ENCODE measurements around the gene MTHFSD.
A peak's percentile ranks its signal among the peaks of the same experiment; 100 is the strongest.

Gene MTHFSD

GRCh38 chr16:86524029-86524428 is 31.0 kb downstream of the MTHFSD start:
- DNase-seq: no peak

GRCh38 chr16:86523166-86523740 is 31.8 kb downstream of the MTHFSD start:
- DNase-seq: no peak

DNA sequence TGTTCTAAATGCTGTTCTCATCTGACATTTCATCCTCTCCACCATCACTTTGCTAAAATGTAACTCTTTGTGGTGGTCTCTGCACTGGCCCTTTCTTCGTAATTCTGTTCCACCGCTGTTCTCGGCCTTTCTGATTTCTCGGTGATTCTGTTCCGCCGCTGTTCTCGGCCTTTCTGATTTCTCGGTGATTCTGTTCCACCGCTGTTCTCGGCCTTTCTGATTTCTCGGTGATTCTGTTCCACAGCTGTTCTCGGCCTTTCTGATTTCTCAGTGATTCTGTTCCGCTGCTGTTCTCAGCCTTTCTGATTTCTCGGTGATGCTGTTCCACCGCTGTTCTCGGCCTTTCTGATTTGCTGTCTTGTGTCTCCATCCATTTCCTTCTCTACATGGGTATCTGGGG is 32.4 kb downstream of the MTHFSD start:
- DNase-seq: no peak

DNA sequence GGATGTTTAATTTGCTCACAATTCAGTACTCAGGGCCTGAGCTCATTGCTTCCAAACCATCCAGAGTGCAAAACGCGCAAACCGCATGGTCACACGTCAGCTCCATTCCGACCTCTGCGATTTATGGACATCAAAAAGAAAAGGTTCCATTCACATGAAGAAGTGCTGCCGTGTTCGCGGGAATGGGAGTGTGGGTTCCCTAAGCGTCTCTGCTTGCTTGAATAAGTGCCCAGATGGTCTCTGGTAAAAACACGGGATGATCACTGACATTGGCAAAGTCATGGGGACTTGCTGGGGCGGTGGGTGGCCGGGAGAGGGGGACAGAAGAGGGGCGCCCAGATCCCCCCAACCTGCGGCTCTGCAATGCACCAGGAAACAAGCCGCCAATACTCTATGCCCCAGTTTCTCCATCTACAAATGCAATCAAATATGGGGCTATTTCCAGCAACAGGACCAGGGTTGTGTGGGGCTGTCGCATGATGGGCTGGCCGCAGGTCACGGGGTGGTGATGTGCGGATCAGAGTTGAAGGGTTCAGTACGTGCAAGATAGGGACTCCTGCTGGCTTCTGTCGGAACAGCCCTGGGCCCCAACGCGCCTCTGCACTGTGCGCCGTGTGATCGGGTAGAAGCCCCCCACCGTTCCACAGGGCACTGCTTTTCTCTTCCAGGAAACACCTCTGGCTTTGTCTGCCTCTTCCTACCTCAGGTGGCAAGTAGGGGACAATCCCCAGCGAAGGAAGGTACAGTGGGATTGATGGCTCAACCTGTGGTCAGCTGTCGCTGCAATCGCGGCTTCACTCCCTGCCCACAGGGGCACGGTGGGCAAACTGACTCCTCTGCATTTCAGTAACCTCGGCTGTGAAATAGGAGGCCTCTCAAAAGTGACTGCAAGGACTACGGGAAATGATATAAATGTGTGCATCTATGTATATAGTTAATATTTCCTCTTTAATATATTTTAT is 33.5 kb downstream of the MTHFSD start:
- no peak for DNase-seq

GRCh38 chr16:86520317-86521210 is 34.5 kb downstream of the MTHFSD start:
- no peak for DNase-seq

DNA sequence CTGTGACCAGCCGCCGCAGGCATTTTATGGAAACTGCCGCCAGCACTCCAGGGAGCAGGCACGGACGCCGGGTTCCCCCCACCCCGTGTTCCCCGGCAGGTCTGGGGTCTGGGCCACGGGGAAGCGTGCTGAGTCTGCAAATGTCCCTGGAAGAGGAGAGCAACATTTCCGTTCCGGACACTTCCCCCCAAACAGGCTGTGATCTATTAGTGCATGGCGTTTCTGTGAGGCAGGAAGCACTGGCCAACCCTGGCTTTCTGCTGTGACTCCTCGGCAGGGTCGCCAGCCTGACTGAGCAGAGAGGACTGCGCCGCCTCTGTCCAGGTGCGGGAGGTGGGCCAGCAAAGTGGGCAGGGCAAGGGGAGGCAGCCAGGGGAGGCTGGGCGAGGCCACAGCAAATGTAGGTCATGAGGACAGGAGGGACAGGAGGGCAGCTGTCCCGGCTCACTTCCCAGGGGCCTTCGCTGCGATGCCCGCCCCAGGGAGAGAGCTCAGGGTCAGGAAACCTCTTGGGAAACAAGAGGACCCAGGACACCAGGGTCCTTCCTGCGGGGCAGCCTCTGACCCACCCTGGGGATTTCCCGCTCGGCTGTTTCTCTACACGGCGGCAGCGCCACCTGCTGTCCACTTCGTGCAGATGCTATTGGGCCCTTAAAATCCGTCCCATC is 35.3 kb downstream of the MTHFSD start:
- peak; percentile 64 for DNase-seq

DNA sequence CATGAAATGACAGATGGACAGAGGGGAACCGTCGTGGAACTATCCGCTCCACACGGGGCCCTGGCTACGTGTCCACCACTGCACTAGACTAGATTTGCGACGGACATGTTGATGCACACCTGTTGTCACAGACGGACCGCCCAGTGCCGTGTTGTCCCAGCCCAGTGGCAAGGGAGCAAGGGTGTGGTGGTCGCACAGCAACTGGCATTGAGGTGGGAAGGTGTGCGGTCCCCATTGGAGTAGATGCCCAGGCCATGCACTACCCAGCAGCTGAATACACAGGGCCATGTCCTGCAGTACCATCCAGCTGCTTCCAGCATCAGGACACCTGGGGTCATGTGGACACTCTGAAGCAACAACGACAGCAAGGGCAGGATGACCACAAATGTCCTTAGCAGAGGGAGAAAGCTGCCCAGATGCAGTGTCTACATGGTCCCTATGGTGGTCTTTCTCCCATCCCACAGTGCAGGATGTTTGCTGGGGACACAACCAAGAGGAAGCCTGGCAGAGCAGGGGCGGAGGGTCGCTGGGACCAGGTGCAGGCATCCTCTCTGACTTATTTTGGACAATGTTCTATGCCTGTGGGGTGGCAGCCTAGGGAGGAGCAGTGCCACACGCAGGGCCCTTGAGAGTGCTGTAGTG is 35.9 kb downstream of the MTHFSD start:
- no peak for DNase-seq

DNA sequence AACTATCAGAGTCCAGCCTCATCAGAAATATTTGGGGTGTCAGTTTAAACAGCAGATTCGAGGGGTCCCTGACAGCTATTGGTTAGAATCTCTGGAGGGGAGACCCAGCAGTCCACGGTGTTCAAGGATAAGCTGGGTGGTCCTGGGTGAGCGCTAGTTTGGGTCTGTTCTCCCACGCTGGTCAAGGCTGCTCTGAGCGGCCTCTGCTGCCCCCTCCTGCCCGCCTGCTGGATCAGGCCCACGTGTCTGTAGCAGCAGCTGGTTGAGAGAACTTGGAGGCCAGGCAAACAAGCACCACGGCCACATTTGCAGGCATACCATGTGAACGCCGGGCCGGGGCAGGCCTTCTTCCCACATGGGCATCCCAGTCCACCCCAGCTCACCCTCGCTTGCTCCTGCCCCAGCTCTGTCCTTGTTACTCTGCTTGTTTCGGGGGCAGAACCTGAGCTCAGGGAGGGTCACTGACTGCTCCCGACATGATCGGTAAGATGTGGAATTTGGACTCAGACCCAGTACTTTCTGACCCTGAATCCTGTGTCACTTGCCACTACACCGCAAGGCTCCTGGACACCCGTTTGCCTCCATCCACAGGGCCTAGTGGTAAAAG is 37.3 kb downstream of the MTHFSD start:
- DNase-seq: no peak

GRCh38 chr16:86517033-86517432 is 38.0 kb downstream of the MTHFSD start:
- DNase-seq: no peak

- DNase-seq: no peak
Observed at GRCh38 chr16:86516623-86517003, 38.4 kb downstream of the MTHFSD start.

- no peak for DNase-seq
Observed at GRCh38 chr16:86515777-86516622, 39.0 kb downstream of the MTHFSD start.

GRCh38 chr16:86515413-86515776 is 39.6 kb downstream of the MTHFSD start:
- no peak for DNase-seq

GRCh38 chr16:86514481-86515376 is 40.3 kb downstream of the MTHFSD start:
- DNase-seq: no peak

- no peak for DNase-seq
Observed at GRCh38 chr16:86513471-86514277, 41.4 kb downstream of the MTHFSD start.

GRCh38 chr16:86512860-86513470 is 42.1 kb downstream of the MTHFSD start:
- no peak for DNase-seq

DNA sequence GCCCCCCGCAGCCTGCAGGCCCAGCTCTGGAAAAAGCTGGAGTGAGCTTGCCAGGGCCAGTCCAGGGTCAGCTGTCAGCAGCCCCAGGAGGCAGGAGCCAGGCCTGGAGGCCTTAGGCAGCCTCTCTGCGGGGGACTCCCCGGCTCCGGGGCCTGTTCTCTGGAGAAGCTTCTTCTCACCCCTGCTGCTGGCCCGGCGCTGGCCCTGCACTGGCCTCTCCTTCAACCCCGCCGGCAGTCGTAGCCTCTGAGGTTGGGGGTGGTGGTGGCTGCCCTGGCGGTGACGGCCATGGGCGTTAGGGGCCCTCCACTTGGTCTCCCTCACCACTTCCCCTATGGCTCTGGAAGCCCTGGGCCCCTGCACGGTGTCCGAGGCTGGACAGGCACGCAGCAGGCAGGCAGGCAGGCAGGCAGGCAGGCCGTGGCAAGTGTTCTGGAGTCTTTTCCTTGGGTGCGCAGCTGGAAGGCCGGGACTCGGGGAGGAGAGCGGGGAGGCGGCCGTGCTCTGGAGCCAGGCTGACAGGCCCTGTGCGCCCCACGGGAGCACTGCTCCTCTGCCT is 42.7 kb downstream of the MTHFSD start:
- DNase-seq: no peak

DNA sequence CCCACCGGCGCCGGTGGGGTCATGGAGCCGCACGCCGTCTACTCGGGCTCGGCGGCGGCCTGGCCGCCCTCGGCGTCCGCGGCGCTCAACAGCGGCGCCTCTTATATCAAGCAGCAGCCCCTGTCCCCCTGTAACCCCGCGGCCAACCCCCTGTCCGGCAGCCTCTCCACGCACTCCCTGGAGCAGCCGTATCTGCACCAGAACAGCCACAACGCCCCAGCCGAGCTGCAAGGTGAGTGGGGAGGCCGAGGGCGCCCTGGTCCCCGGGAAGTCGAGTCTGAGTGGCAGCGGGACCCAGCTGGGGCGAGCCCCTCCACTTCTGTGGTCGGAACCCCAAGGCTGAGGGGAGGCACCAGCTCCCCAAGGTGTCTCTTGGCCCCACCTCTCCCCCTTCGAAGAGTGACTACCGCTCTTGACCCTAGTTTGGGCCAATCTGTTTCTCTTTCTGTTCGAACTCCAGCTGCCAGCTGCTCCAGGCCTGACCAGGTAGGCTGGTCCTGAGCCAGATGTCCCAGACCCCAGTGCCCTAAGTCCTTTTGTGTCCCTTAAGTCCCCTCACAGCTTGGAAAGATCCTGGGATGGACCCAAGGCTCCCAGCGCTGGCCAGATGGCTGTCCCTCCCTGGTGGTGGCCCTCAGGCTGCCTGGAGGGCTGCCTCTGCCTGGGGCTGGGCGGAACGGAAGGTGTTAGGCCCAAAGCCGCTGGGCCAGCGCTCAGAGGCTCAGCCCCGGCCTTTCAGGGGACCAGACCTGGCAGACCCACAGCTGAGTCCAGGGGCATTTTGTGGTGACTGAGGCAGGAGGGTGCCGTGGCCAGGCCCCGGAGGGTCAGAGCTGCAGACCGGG is 43.5 kb downstream of the MTHFSD start:
- no peak for DNase-seq

Measured in stimulated activated CD4-positive, alpha-beta T cell treated with anti-CD3 and anti-CD28 coated beads, Interleukin-4, amount 100 ng/mL, for 1 hour (primary cell).